ENCODE measurements around the gene NIPA2.

DNA sequence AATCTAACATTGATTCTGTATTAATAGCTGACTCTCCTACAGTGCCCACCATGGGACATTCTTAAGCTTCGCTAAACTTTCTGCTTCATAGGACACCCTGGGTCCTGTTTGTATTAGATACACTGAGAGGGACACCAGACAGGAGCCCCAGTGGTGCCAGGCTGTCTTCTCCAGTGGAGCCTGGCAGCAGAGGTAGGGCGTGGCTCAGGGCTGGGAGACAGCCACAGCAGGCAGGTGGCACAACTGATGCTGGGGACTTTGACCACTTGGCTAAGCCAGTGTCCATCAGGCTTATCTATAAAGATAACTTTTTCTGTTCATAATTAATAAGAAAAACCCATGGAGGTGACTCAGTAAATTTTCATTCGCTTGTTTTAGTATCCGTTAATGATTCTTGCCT, 30.2 kb upstream of the NIPA2 start:
- TF ChIP-seq, protein P1, sequence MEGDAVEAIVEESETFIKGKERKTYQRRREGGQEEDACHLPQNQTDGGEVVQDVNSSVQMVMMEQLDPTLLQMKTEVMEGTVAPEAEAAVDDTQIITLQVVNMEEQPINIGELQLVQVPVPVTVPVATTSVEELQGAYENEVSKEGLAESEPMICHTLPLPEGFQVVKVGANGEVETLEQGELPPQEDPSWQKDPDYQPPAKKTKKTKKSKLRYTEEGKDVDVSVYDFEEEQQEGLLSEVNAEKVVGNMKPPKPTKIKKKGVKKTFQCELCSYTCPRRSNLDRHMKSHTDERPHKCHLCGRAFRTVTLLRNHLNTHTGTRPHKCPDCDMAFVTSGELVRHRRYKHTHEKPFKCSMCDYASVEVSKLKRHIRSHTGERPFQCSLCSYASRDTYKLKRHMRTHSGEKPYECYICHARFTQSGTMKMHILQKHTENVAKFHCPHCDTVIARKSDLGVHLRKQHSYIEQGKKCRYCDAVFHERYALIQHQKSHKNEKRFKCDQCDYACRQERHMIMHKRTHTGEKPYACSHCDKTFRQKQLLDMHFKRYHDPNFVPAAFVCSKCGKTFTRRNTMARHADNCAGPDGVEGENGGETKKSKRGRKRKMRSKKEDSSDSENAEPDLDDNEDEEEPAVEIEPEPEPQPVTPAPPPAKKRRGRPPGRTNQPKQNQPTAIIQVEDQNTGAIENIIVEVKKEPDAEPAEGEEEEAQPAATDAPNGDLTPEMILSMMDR (CRISPR knock-in tag; IDR thresholded peaks at IDR 0.05), result no peak
- no peak for TF ChIP-seq ZMYM4 (CRISPR knock-in tag; IDR thresholded peaks at IDR 0.05)
